Activated gamma-delta T cell treated with Interleukin-2 at 50 U/mL for 16 hours (primary cell): ENCODE results near the gene OXA1L.
"Not testable (repeated sequence)": the region's sequence is repeated elsewhere in the genome, so short reads cannot be mapped to it uniquely, and the experiment has no call there.

Source experiments
- DNase-seq: peaks from one replicate; pipeline ENCODE4 v3.0.0-alpha.2; 2020

OXA1L gene

GRCh38 chr14:22770481-22771187, 4.1 kb downstream of the OXA1L start:
- DNase-seq = no peak

- DNase-seq = no peak
Measured at GRCh38 chr14:22772725-22773124, 6.2 kb downstream of the OXA1L start.

GRCh38 chr14:22773162-22774010, 6.9 kb downstream of the OXA1L start:
- DNase-seq = no peak

- no peak for DNase-seq
Measured at GRCh38 chr14:22774011-22774706, 7.7 kb downstream of the OXA1L start.

- no peak for DNase-seq
Measured at GRCh38 chr14:22776215-22776614, 9.7 kb downstream of the OXA1L start.

- not testable (repeated sequence) for DNase-seq
Measured at GRCh38 chr14:22776849-22777248, 10.4 kb downstream of the OXA1L start.

- no peak for DNase-seq
Measured at GRCh38 chr14:22778084-22778483, 11.6 kb downstream of the OXA1L start.

GRCh38 chr14:22780105-22780679, 13.7 kb downstream of the OXA1L start:
- no peak for DNase-seq

- no peak for DNase-seq
Measured at GRCh38 chr14:22780941-22781300, 14.4 kb downstream of the OXA1L start.

- no peak for DNase-seq
Measured at GRCh38 chr14:22781301-22781991, 15.0 kb downstream of the OXA1L start.

GRCh38 chr14:22786685-22787084, 20.2 kb downstream of the OXA1L start:
- DNase-seq = no peak

GRCh38 chr14:22791301-22791700, 24.8 kb downstream of the OXA1L start:
- DNase-seq = no peak

- DNase-seq = no peak
Measured at GRCh38 chr14:22792158-22792557, 25.7 kb downstream of the OXA1L start.

GRCh38 chr14:22793550-22793949, 27.1 kb downstream of the OXA1L start:
- not testable (repeated sequence) for DNase-seq

GRCh38 chr14:22793976-22794375, 27.5 kb downstream of the OXA1L start:
- no peak for DNase-seq

- no peak for DNase-seq
Measured at GRCh38 chr14:22794551-22794951, 28.1 kb downstream of the OXA1L start.

- DNase-seq = no peak
Measured at GRCh38 chr14:22796087-22796707, 29.7 kb downstream of the OXA1L start.

GRCh38 chr14:22797017-22797917, 30.8 kb downstream of the OXA1L start:
- DNase-seq = no peak

GRCh38 chr14:22798528-22798927, 32.0 kb downstream of the OXA1L start:
- no peak for DNase-seq

- DNase-seq = no peak
Measured at GRCh38 chr14:22800346-22800745, 33.9 kb downstream of the OXA1L start.

GRCh38 chr14:22801716-22802115, 35.2 kb downstream of the OXA1L start:
- DNase-seq = no peak
